ENCODE measurements around the gene KIF23. TPM values are rescaled to one million over a fixed set of nuclear protein-coding genes. Genes with fewer than 3 reads are reported as not detected.
"Not testable (repeated sequence)": the region's sequence is repeated elsewhere in the genome, so short reads cannot be mapped to it uniquely, and the experiment has no call there.

KIF23 gene
- 9.2 and 19.7 TPM in 2 replicates for total RNA-seq

DNA sequence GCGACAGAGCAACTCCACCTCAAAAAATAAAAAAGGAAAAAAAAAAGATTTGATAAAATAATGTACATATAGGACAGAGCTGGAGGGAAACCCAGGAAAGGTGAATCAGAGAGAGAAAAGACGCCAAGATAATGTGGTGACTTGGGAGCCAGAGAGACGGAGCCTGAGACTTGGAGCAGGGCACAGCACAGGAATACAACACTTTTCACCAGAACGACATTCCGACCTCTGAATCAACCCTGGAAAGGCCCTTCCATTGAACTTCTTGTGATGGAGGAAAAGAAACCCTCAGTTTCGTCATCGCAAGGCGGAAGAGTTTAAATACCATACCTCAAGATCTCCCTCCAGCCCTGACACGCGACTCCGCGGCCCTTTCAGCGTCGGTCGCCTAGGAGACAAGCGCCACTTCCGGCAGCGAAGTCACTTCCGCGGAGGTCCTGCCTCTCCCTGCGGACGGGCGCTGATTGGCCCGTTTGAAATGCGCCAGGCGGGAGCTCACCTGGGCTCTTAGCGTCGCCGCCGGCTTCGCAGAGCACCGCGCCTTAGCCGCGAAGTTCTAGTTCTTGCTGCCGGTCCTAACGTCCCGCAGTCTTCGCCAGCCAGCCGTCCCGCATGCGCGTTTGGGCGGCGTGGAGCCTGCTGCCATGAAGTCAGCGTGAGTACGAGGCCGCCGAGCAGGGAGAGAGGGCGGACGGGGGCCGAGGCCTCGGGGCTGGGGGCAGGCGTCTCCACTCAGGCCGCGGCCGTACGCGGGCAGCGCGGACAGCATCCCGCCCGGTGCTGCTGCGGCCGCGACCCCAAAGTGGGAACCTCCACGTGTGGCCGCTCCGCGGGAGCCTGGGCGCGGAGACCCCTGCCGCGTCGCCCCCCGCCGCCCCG lies at the start of gene KIF23:
TSS of gene KIF23 (plus strand) at position 528 of the 879 bp plus-strand sequence. CDS start at position 645, 117 bp downstream.
- peak; percentile 71 for DNase-seq (ENCODE audit: extremely low read depth, low read depth, low spot score)

DNA sequence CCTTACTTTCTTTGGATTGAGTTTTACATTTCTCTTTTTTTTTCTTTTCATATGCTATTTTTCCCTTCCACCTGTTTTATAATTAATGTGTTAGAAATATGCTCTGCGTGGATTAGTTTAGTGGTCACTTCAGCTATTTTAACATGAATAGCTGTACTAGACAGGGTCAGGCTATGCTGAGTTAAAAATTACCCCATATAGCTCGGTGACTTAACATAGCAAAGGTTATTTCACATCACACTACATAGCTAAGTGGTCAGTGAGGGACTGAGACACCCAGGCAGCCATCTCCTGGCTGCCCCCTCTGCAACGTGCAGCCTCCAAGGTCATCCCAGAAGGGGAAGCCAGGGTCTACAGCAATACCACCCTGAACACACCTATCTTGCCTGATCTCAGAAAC lies 46.9 kb upstream of the KIF23 start:
- no peak for DNase-seq (ENCODE audit: extremely low read depth, low read depth, low spot score)

DNA sequence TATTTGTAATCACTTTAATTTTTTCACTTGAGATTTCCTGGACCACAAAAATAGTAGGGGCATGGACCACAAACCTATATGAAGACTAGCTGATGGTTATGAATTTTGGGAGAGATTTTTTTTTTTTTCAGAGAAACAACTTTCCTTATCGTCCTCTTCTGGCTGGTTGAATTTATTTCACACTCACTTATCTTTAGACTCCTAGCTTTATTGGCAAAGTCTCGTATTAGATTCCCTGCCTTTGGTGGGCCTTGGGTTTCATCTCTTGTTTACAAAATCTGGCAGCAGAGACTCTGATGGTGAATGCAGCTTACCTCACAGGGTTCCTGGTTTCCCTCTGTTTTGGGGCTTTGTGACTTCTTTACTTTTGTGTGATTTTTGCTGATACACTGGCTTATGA lies 44.5 kb upstream of the KIF23 start:
- DNase-seq (ENCODE audit: extremely low read depth, low read depth, low spot score): no peak

DNA sequence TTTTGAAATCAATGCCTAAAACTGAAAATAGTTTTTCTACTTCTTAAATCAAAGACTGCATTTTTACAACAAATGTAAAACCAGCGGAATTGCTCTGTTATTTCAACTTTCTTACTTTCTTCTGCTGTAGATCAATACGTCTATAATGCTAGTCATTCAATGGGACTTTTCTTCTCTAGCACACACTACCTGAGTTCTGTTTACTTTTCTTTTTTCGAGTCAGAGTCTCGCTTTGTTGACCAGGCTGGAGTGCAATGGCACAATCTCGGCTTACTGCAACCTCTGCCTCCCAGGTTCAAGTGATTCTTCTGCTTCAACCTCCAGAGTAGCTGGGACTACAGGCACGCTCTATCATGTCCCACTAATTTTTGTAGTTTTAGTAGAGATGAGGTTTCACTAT lies 40.7 kb upstream of the KIF23 start:
- DNase-seq (ENCODE audit: extremely low read depth, low read depth, low spot score): no peak

DNA sequence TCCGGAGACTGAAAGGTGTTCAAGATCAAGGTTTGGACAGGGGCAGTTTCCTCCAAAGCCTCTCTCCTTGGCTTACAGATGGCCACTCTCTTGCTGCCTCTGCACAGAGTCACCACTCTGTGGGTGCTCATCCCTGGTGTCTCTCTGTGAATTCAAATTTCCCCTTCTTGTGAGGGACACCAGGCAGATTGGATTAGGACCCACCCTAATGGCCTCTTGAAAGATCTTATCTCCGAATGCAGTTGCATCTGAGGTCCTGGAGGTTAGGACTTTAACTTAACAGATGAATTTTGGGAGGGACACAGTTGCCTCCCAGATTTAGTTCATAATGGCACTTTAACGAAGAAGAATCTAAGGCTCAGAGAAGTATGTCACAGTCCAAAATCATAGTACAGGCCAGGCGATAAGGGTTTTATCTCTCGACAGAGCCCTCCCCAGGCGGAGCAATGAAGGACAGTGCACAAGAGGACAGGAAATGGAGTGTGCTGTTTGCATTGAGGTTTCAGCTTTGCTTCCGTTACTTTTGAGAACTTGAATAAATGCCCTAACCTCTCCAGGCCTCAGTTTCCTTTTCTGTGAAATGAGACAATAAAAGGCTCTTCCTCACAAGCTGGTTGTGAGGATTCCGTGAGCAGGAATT lies 38.9 kb upstream of the KIF23 start:
- DNase-seq (ENCODE audit: extremely low read depth, low read depth, low spot score): no peak

DNA sequence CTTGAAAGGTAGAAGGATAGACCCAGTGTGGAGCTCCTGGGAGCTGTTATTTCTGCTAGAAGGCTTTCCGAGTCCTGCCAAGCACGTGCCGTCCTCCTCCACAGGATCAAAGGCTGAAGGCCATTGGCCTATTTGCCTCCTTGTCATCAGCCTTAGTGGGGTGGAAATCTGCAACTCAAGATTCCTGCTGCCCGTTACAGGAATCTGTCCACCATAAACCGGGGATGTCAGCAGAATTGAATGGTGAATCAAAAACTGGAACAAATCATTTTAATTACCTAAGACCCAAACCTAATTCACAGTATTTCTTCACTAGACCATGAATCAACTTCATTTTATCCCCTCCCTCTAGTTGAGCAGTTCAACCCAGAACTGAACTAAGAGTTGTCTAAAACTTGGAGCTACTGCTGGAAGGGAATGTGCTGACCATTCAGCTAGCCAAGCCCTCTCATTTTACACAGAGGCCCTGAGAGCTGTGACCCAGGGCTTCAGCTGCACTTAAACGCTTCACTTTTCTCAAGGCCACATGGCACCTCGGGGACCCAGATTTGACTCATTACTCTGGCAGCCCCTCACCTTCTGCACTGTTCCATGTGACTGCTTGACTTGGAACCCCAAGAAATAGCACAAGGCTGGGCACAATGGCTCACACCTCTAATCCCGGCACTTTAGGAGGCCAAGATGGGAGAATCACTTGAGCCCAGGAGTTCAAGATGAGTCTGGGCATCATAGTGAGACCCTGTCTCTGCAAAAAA lies 36.8 kb upstream of the KIF23 start:
- DNase-seq (ENCODE audit: extremely low read depth, low read depth, low spot score): no peak

DNA sequence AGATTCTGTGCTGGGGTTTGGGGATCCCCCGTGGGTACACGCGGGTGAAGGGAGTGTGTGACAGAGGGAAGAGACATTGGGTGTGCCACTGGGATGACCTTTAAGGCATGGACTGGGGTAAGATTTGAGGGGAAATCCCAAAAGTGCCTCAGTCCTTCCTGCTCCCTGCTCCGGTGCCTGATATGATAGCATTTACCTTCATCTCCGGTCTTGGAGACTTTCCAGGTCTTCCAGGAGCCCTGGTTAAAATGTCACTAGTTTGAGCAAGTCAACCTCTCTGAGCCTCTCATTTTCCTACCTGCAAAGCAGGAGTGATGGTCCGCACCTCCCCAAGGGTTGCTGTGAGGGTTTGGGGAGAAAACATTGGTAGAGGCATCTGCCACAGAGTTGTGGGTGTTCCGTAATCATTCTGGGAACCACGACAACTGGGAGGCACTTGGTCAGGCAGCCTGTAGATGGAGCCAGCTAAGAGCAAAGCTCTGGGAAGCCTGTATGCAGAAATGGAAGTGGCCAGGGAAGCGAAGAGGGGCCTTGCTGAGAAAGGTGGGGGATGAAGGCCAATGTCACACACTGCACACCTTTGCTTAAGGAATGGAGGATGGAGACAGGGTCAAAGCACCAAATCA lies 33.9 kb upstream of the KIF23 start:
- no peak for DNase-seq (ENCODE audit: extremely low read depth, low read depth, low spot score)

DNA sequence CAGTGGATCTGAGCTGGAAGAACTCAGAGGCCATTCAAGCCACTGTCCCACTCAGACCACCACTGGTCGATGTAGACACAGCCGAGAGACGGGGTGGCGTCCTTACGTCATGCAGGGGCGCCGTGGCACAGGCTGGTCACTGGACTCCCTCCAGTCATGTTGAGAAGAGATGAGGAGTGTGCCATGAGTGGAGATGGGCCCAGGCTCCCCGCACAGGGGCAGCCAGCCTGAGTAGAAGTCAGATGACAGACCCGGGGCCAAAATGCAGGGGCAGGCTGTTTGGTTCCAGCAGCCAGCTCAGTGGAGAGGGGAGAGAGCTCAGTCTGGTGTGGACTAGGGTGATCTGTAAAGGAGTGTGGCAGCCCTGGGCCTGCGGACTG lies 33.4 kb upstream of the KIF23 start:
- DNase-seq (ENCODE audit: extremely low read depth, low read depth, low spot score): no peak

DNA sequence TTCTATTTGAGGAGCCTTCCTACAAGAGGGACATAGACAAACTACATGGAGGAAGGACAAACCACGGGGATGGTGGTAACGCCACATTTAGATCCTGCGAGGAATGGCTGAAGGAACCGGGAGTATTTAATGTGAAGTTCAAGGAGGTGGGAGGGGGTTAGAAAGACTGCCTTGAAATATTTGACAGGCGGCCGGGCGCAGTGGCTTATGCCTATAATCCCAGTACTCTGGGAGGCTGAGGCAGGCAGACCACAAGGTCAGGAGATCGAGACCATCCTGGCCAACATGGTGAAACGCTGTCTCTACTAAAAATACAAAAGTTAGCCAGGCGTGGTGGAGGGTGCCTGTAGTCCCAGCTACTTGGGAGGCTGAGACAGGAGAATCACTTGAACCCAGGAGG lies 32.0 kb upstream of the KIF23 start:
- DNase-seq (ENCODE audit: extremely low read depth, low read depth, low spot score): not testable (repeated sequence)

DNA sequence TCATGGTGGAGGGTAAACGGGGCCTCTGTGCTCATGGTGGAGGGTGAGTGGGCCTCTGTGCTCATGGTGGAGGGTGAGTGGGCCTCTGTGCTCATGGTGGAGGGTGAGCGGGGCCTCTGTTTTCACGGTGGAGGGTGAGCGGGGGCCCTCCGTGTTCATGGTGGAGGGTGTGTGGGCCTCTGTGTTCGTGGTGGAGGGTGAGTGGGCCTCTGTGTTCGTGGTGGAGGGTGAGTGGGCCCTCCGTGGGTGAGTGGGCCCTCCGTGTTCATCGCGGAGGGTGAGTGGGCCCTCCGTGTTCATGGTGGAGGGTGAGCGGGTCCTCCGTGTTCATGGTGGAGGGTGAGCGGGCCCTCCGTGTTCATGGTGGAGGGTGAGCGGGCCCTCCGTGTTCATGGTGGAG lies 30.1 kb upstream of the KIF23 start:
- DNase-seq (ENCODE audit: extremely low read depth, low read depth, low spot score): not testable (repeated sequence)

DNA sequence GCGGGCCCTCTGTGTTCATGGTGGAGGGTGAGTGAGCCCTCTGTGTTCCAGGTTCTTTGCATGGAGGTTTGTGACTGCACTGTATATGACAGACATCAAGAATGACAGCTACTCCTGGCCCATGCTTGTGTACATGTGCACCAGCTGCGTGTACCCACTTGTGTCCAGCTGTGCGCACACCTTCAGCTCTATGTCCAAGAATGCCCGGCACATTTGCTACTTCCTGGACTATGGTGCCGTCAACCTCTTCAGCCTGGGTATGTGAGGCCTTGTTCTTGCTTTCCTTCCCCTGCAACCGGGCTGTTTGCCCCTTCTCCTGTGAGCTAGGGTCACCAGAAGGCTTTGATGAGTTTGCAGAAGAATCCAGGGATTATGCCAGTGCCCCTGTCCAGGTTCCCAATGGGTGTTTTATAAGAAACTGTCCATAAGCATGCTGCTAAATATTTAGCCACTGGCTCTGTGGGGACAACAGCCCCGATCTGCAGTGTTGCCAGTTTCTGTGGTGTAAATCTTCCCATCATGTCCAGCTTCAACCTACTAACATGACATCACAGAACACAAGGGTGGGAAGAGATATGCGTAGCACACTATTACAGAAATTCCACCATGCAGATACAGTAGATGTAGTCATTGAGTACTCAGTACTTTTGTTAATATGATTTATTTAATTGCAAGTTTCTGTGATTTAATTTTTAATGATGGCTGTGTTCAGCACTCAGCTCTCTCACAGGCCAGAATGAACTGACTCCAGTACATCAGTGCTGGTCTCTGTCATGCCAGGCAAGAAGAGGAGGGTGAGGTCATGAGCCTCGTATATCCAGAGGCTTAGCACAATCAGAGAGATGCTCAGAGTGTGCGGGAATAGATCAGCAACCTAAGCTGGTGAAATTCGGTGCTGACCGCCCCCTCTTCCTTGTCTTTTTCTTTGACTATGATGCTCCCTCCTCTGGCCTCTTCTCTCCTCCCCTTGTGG lies 29.2 kb upstream of the KIF23 start:
- no peak for DNase-seq (ENCODE audit: extremely low read depth, low read depth, low spot score)

DNA sequence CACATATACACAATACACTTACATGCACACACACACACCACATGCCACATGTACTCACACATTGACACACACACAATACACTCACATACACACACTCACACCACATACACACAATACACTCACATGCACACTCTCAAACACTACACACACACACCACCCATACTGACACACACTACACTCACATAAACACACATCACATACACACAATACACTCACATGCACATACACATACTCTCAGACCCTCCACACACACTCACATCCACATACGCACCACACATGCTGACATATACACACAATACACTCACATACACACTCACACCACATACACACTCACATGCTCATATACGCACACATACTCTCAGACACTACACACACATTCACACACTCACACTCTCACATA lies 28.3 kb upstream of the KIF23 start:
- DNase-seq (ENCODE audit: extremely low read depth, low read depth, low spot score): no peak

DNA sequence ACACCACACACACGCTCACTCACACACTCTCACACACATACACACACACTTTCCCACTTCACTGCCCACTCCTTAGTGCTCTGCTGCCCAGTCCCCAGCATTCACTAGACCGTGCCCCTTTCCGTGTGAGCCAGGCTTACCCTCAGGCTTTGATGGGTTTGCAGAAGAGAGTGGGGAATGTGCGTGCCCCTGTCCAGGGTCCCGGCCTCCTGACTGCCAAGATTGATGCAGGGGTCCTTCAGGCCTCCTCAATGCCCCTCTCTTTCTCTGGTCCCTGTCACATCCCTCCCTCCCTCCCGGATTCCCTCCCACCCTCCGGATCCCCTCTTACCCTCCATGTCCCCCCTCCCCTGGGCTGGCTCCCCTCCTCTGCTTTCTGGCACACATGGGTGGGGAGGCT lies 27.9 kb upstream of the KIF23 start:
- DNase-seq (ENCODE audit: extremely low read depth, low read depth, low spot score): no peak

DNA sequence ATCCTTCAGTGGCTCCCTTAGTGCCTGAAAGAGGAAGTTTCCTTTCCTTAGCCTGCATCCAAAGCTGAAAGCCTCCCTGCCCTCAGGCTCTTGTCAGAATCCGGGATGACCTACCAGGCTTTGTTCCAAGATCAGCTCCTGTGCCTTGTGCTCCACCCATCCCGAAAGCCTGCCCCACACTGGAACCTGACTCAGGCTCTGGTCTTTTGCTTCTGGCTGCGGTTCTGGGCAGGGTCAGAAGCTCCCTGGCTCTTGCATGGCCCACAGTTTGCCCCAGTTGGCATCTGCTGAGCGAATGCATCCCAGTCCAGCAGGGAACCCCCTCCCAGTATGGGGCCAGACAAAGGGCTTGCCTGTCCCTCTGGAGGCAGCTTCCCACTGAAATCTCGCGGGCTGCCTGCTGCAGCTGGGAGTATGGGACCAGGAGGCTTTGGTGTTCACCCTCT lies 25.9 kb upstream of the KIF23 start:
- DNase-seq (ENCODE audit: extremely low read depth, low read depth, low spot score): no peak

DNA sequence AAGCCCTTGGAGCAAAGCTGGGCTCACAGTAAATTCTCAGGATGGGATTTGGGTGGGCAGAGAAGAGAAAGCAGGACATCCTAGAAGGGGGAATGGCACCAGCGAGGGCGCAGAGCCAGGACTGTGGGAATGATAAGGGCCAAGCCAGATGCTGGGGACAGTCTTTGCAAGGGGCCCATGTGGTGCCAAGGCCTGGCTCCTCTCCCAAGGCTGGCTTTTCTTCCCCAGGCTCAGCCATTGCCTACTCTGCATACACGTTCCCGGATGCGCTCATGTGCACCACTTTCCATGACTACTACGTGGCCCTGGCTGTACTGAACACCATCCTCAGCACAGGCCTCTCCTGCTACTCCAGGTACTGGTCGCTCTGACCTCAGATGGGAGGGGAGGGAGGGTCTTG lies 24.7 kb upstream of the KIF23 start:
- no peak for DNase-seq (ENCODE audit: extremely low read depth, low read depth, low spot score)

DNA sequence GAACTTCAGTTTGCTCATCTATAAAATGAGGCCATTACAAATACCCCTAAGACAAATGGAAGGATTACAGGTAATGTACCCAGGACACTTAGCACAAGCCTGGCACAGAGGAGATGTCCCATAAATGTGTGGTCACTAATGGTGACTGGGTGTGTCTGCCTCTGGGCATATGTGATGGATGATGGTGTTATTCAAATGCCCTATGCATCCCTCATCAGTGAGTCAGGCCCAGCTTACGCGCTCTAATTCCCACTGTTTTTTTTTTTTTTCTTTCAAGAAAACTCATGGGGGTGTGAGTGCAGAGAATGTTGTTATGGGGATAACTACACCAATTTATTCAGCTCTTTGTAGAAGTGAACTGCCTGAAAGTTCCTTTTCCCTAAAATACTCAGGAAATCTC lies 23.6 kb upstream of the KIF23 start:
- no peak for DNase-seq (ENCODE audit: extremely low read depth, low read depth, low spot score)

DNA sequence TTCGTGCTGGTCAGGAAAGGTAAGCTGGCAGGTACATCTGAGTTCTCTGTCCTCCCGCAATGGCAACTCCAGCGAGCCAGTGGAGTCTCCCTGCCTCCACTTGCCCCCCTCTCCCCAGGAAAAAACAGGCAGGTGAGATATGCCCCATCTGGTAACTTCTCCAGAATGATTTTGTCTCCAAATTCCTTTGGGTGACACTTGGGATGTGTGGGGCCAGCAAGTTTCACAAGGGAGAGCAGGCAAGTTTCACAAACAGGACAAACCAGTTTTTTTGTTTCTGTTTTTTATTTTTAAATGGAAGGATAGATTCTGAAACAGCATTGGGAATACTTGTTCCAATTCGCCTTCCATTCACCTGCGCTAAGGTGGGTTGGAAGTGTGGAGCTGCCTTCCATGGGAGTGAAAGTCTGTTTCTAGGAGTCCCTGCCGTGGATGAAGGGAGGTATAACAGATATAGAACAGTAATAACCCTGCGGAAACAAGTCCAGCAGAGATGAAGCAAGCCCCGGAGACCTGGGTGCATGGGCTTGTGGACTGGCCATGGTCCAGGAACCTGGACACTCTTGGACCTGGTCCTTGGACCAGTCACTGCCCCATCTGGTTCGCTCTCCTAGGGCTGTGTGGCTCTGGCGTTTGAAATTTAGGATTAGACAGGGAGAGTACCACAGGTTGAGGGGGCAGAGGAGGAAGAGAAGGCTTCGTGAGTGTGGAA lies 22.9 kb upstream of the KIF23 start:
- no peak for DNase-seq (ENCODE audit: extremely low read depth, low read depth, low spot score)

DNA sequence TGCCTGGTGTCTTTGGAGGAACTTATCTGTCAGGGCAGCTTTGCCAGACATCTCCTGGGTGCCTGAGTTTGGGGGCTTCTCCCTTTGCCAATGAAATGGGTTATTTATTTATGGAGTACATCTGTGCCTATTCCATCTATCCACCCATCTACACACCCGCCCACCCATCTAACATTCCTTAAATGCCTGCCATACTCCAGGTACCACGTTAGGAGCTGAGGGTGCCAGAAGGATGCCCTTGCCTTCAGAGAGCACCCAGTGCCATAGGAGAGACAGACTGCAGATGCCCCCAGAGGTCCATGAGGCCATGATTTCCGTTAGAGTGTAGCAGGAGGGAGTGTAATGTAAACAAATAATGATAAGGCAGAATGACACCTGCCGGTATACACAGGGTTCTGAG lies 21.8 kb upstream of the KIF23 start:
- no peak for DNase-seq (ENCODE audit: extremely low read depth, low read depth, low spot score)

DNA sequence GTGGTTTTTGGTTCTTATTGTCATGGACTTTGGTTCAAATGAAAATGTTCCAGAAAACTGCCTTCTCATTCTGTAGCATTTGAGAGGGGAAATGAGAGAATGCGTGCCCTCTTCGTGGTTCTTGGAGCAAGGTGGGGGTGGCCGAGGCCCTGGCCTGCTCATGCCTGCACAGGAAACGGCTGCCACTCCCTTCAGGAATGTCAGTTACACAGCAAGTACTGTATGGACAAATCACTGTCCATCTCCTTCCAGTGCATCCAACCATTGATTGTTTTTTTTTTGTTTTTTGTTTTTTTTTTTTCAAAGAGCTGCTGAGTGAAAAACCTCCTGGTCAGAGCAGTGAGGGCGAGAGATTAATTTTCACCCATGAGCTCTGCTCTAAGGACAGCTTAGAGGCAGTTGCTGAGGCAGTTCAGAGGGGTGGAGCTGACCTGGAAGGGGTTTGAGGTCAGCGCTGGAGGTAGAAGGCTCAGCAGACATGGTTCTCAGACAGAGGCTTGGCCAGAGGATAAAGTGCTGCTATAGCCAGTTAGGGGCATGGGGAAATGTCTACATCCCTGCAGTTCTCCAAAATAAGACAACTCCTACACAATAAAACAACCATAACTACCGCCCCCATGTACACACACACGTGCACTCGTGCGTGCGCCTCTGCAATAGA lies 20.2 kb upstream of the KIF23 start:
- no peak for DNase-seq (ENCODE audit: extremely low read depth, low read depth, low spot score)

Measured in glomerular endothelial cell (primary cell).